D341Med (cell line): ENCODE measurements around the gene CLIP3.
"Not testable (repeated sequence)": the region's sequence is repeated elsewhere in the genome, so short reads cannot be mapped to it uniquely, and the experiment has no call there.

Source experiments
- DNase-seq: peaks from one replicate; pipeline ENCODE4 v3.0.0; 2012; ENCODE audit warnings: low spot score

The CLIP3 gene

GRCh38 chr19:36009220-36009619 is 23.5 kb downstream of the CLIP3 start:
- peak; percentile 79 for DNase-seq

- no peak for DNase-seq
Observed at GRCh38 chr19:36008336-36008978, 24.2 kb downstream of the CLIP3 start, which contains the start of gene SYNE4. Gene SYNE4, minus strand, starts transcription at chr19:36008813. Its CDS starts 132 bp downstream, at chr19:36008681.

- DNase-seq = no peak
Observed at GRCh38 chr19:36006955-36007354, 25.7 kb downstream of the CLIP3 start.

GRCh38 chr19:36003284-36003683 is 29.4 kb downstream of the CLIP3 start:
- DNase-seq = no peak

DNA sequence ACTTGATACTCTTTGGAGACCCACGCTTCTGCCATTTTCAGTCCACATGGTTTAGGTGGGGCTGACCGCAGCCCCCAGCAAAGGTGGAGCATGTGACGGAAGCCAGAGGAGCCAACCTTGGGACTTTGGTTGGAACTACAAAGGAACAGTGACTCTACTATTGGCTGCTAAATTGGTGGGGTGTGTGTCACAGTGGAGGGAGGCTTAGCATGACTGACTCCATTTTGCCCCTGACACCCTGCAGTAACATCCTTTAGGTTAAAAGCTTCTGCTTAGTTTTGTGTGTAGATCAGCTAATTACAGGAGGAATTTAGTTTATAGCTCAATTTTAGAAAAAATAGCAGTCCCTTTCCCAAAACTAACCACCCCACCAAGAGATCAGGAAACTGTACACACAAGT is 31.1 kb downstream of the CLIP3 start:
- DNase-seq = no peak

GRCh38 chr19:35996777-35997176 is 35.9 kb downstream of the CLIP3 start:
- no peak for DNase-seq

- DNase-seq = peak; percentile 93
Observed at GRCh38 chr19:35995048-35995993, 37.4 kb downstream of the CLIP3 start, which contains the start of gene SDHAF1. Gene SDHAF1, plus strand, starts transcription at chr19:35995188. Its CDS starts 87 bp downstream, at chr19:35995275.

GRCh38 chr19:35993923-35994598 is 38.6 kb downstream of the CLIP3 start:
- DNase-seq = no peak

GRCh38 chr19:35992907-35993765 is 39.5 kb downstream of the CLIP3 start:
- no peak for DNase-seq

- peak; percentile 63 for DNase-seq
Observed at GRCh38 chr19:35991731-35992450, 40.8 kb downstream of the CLIP3 start.

DNA sequence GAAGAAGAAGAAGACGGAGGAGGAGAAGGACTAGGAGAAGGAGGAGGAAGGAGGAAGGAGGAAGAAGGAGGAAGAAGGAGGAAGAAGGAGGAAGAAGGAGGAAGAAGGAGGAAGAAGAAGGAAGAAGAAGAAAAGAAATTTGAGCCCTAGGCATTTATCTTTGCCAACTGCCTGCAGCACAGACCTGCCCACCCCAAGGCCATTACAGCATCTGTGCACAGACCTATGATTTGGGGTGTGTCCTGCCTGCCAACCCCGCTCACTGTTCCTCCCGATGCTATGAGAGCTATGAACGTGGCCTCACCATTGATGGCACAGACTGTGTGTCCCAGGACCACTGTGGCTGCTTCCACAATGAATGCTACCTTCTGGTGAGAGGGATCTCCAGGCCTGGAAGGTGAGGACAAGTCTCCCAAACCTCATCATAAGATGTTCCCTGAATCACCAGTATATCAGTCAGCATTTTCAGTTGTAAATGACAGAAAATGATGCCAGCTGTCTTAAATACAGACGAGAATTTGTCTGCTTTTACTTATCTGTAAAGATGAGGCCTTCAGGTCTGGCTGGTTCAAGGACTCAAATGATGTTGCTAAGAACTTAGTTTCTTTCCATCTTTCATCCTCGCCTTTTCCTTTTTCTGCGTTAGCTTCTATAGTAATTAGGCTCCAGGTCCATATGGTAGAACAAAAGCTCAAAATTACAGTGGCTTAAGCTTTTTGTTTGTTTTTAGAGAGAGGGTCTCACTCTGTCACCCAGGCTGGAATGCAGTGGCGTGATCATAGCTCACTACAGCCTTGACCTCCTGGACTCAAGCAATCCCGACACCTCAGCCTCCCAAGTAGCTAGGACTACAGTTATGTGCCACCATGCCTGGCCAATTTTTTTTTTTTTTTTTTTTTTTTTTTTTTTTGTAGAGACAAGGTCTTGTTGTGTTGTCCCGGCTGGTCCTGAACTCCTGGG is 41.6 kb downstream of the CLIP3 start:
- no peak for DNase-seq

DNA sequence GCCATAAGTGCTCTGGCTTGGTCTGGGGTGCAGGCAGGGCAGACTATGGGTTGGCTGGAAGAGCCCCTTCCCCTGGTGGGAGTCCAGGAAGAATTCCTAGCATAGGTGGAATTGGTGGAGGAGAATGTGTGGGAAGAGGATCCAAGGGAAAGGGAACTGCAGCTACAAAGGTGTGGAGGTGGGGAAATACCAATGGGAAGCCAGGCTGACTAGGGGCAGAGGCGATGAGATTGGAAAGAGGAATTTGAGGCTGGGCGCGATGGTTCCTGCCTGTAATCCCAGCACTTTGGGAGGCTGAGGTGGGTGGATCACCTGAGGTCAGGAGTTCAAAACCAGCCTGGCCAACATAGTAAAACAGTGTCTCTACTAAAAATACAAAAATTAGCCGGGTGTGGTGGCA is 42.5 kb downstream of the CLIP3 start:
- DNase-seq = no peak

DNA sequence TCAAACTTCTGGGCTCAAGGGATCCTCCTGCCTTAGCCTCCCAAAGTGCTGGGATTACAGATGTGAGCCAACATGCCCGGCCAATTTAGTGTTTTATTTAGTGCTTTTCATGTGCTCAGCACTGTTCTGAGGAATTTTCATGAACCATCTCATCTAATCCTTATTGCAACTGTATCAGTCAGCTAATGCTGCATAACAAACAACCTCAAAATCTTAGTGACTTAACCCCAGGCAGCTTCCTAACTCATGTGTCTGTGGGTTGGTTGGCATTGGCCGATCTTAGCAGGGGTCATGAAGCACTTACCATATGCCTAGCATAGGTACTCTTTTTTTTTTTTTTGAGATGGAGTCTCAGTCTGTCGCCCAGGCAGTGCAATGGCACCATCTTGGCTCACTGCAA is 43.8 kb downstream of the CLIP3 start:
- DNase-seq = no peak

DNA sequence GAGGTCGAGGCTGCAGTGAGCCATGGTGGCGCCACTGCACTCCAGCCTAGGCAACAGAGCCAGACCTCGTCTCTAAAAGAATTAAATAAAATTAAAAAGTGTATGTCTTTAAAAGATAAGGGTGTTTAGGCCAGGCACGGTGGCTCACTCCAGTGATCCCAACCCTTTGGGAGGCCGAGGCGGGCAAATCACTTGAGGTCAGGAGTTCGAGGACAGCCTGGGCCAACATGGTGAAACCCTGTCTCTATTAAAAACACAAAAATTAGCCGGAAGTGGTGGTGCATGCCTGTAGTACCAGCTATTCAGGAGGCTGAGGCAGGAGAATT is 45.1 kb downstream of the CLIP3 start:
- no peak for DNase-seq

GRCh38 chr19:35986664-35987570 is 45.8 kb downstream of the CLIP3 start:
- peak; percentile 85 for DNase-seq

- DNase-seq = no peak
Observed at GRCh38 chr19:35986111-35986510, 46.6 kb downstream of the CLIP3 start.

GRCh38 chr19:35983177-35983576 is 49.5 kb downstream of the CLIP3 start:
- no peak for DNase-seq

- DNase-seq = not testable (repeated sequence)
Observed at GRCh38 chr19:35980997-35981396, 51.7 kb downstream of the CLIP3 start.
